Right atrium auricular region (tissue), 2 donors: ENCODE measurements around the gene DUSP15. TPM values are rescaled to one million over a fixed set of nuclear protein-coding genes. Genes with fewer than 3 reads are reported as not detected.

Experiments
- DNase-seq: peaks from one replicate; pipeline ENCODE4 v3.0.0-alpha.2; 2019; ENCODE audit warnings: low spot score
- H3K27ac ChIP-seq, 2 donors: fragments of 200-600 bp; sonication (generic); 1 replicate in 1 of 2; 2 replicates in 1 of 2; pipeline ENCODE4 v1.5.1; 2016 to 2019
- H3K27me3 ChIP-seq, 2 donors: fragments of 200-600 bp; sonication (generic); one replicate each; pipeline versions ENCODE4 v1.5.1 to v1.6.0; 2017 to 2019
- H3K36me3 ChIP-seq: fragments of 200-600 bp; sonication (generic); one replicate; pipeline ENCODE4 v1.5.1; 2016
- H3K4me1 ChIP-seq, 2 donors: fragments of 200-600 bp; sonication (generic); one replicate each; pipeline versions ENCODE4 v1.5.1 to v1.6.0; 2017 to 2019
- H3K4me3 ChIP-seq, 2 donors: fragments of 200-600 bp; sonication (generic); 1 replicate in 1 of 2; 2 replicates in 1 of 2; pipeline ENCODE4 v1.5.1; 2017 to 2019; ENCODE audit warnings: mild to moderate bottlenecking in 1 of 2, moderate library complexity in 1 of 2
- H3K9me3 ChIP-seq, 2 donors: fragments of 200-600 bp; sonication (generic); one replicate each; pipeline ENCODE4 v1.5.1; 2019
- CTCF ChIP-seq, 2 donors: fragments of 200-600 bp; sonication (generic); IDR thresholded peaks; one replicate each; pipeline ENCODE4 v1.5.1; 2019; ENCODE audit warnings: antibody characterized with exemption in 2 of 2
- total RNA-seq, 2 donors: library from RNA; depleted of rRNA; stranded (reverse); fragments of >200 nt; gene quantifications; one replicate each; pipeline ENCODE4 v1.1.0, GENCODE V29; 2016

DUSP15 gene
- total RNA-seq, 2 donors from 2014 or later, result 8.8 to 11.6 TPM

- Histone ChIP-seq H3K27ac (peak overlapping the region; percentile 75 to 77), H3K36me3 (no peaks in the 10 kb centered on the region), H3K9me3 (peaks cover 0 to 4% of the 10 kb centered on the region in 2 donors), H3K4me3 (peak overlapping the region; percentile 44 to 57), H3K4me1 (peaks cover 0 to 4% of the 10 kb centered on the region in 2 donors), H3K27me3 (no peaks in the 10 kb centered on the region)
- peak; percentile 98 for DNase-seq
- no peak for TF ChIP-seq CTCF (IDR thresholded peaks at IDR 0.05)
These were observed 9.0 kb upstream of the DUSP15 start for GRCh38 chr20:31879143-31879987.

- Histone ChIP-seq H3K27me3 (no peaks in the 10 kb centered on the region), H3K9me3 (peaks cover 0 to 4% of the 10 kb centered on the region in 2 donors), H3K4me1 (peaks cover 0 to 4% of the 10 kb centered on the region in 2 donors), H3K27ac (no peak overlapping the region), H3K4me3 (no peak overlapping the region), H3K36me3 (no peaks in the 10 kb centered on the region)
- no peak for DNase-seq
- TF ChIP-seq CTCF (IDR thresholded peaks at IDR 0.05), result no peak
These were observed 7.4 kb upstream of the DUSP15 start for GRCh38 chr20:31877684-31878083.

GRCh38 chr20:31875671-31876070, 5.3 kb upstream of the DUSP15 start:
- no peak for DNase-seq
- Histone ChIP-seq H3K9me3 (peaks cover 0 to 4% of the 10 kb centered on the region in 2 donors), H3K4me1 (peaks cover 0 to 8% of the 10 kb centered on the region in 2 donors), H3K27me3 (no peaks in the 10 kb centered on the region), H3K27ac (no peak overlapping the region), H3K4me3 (no peak overlapping the region), H3K36me3 (no peaks in the 10 kb centered on the region)
- no peak for TF ChIP-seq CTCF (IDR thresholded peaks at IDR 0.05)

- no peak for TF ChIP-seq CTCF (IDR thresholded peaks at IDR 0.05)
- H3K4me1 ChIP-seq, result peaks cover 0 to 13% of the 10 kb centered on the region in 2 donors
- no peaks in the 10 kb centered on the region for H3K36me3 ChIP-seq
- no peaks in the 10 kb centered on the region for H3K9me3 ChIP-seq
- no peak overlapping the region for H3K27ac ChIP-seq
- H3K4me3 ChIP-seq, result no peak overlapping the region
- H3K27me3 ChIP-seq, result no peaks in the 10 kb centered on the region
- DNase-seq, result no peak
These were observed 2.1 kb upstream of the DUSP15 start for GRCh38 chr20:31872406-31872805.

- Histone ChIP-seq H3K36me3 (no peaks in the 10 kb centered on the region), H3K9me3 (no peaks in the 10 kb centered on the region), H3K27ac (no peak overlapping the region), H3K27me3 (no peaks in the 10 kb centered on the region), H3K4me1 (peaks cover 0 to 13% of the 10 kb centered on the region in 2 donors), H3K4me3 (no peak overlapping the region)
- TF ChIP-seq CTCF (IDR thresholded peaks at IDR 0.05), result no peak
- DNase-seq, result no peak
These were observed 1.3 kb upstream of the DUSP15 start for GRCh38 chr20:31871618-31871954.
